Left lung (tissue), 14 donors: Measurements from ENCODE around the gene NAV3. TPM values are rescaled to one million over a fixed set of nuclear protein-coding genes. Genes with fewer than 3 reads are reported as not detected.

Experiments
- ATAC-seq: fragments of 200-7000 bp; cut with Tn5 transposase; one replicate; pipeline ENCODE4 v1.9.1; 2020; ENCODE audit warnings: moderate library complexity
- DNase-seq, 4 donors: peaks; one replicate each; pipeline ENCODE4 v3.0.0-alpha.2; 2013 to 2020
- H3K27ac ChIP-seq, 2 donors: fragments of 200-600 bp; sonication (generic) in 1 of 2; one replicate each; pipeline versions ENCODE4 v1.5.0 to v1.8.0; 2020 to 2021
- H3K27me3 ChIP-seq, 2 donors: fragments of 200-600 bp; sonication (generic) in 1 of 2; one replicate each; pipeline versions ENCODE4 v1.5.0 to v1.8.0; 2020 to 2021
- H3K36me3 ChIP-seq, 2 donors: fragments of 200-600 bp; sonication (generic) in 1 of 2; one replicate each; pipeline versions ENCODE4 v1.5.0 to v1.8.0; 2020 to 2021
- H3K4me1 ChIP-seq, 2 donors: fragments of 200-600 bp; one replicate each; pipeline ENCODE4 v1.8.0; 2021
- H3K4me3 ChIP-seq, 2 donors: fragments of 200-600 bp; sonication (generic) in 1 of 2; one replicate each; pipeline versions ENCODE4 v1.5.0 to v1.8.0; 2020 to 2021; ENCODE audit warnings: mild to moderate bottlenecking in 1 of 2
- H3K9me3 ChIP-seq, 2 donors: fragments of 200-600 bp; sonication (generic) in 1 of 2; one replicate each; pipeline versions ENCODE4 v1.5.0 to v1.8.0; 2020 to 2021
- intact Hi-C, 2 donors: fragments of 100-400 bp; cut with DNase I; formaldehyde crosslinking; loops; one replicate each; pipeline versions ENCODE4 v1.11.2 to v1.14.2; 2022
- long read RNA-seq, 12 donors: library from polyadenylated mRNA in 2 of 12; unstranded in 2 of 12; transcript quantifications; one replicate each; pipeline ENCODE4 v2.0.0 and lab custom pipeline, GENCODE V29; 2019 to 2026
- polyA plus RNA-seq, 6 donors: library from polyadenylated mRNA; unstranded; fragments of 120-200 nt; gene quantifications; one replicate each; pipeline ENCODE4 v1.2.1, GENCODE V29; 2013; ENCODE audit not compliant: insufficient read length in 6 of 6
- total RNA-seq, 2 donors: library from RNA; stranded (reverse); fragmentation: NEBNext Ultra II Directional; extraction: Animal tissue kit (Norgen Biotek cat#: 25700); gene quantifications; one replicate each; pipeline ENCODE4 v1.2.1, GENCODE V29; 2021
- TF ChIP-seq, protein P1 (sequence below), 2 donors: fragments of 200-600 bp; sonication (generic) in 1 of 2; IDR thresholded peaks; one replicate each; pipeline versions ENCODE4 v1.5.0 to v1.8.0; 2021; ENCODE audit warnings: antibody characterized with exemption in 2 of 2
- donor health status: DM: no; HTN: yes; CAD: no.
- donor health status: DM: no; HTN: no; CAD: no.

The NAV3 gene, protein sequence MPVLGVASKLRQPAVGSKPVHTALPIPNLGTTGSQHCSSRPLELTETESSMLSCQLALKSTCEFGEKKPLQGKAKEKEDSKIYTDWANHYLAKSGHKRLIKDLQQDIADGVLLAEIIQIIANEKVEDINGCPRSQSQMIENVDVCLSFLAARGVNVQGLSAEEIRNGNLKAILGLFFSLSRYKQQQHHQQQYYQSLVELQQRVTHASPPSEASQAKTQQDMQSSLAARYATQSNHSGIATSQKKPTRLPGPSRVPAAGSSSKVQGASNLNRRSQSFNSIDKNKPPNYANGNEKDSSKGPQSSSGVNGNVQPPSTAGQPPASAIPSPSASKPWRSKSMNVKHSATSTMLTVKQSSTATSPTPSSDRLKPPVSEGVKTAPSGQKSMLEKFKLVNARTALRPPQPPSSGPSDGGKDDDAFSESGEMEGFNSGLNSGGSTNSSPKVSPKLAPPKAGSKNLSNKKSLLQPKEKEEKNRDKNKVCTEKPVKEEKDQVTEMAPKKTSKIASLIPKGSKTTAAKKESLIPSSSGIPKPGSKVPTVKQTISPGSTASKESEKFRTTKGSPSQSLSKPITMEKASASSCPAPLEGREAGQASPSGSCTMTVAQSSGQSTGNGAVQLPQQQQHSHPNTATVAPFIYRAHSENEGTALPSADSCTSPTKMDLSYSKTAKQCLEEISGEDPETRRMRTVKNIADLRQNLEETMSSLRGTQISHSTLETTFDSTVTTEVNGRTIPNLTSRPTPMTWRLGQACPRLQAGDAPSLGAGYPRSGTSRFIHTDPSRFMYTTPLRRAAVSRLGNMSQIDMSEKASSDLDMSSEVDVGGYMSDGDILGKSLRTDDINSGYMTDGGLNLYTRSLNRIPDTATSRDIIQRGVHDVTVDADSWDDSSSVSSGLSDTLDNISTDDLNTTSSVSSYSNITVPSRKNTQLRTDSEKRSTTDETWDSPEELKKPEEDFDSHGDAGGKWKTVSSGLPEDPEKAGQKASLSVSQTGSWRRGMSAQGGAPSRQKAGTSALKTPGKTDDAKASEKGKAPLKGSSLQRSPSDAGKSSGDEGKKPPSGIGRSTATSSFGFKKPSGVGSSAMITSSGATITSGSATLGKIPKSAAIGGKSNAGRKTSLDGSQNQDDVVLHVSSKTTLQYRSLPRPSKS (N-terminal part only)
- total RNA-seq (10 to 100 TPM in 1 of 2 donors, 1 to 10 TPM in 1; 8.6 to 10.8 TPM), polyA plus RNA-seq (1 to 10 TPM; 5.2 to 7.6 (median 6.0) TPM)
- long read RNA-seq, donor 1, partial matches to known transcripts: 5 of 5 reads
- long read RNA-seq, donor 1, other reads (novel, unspliced or antisense): 0 of 5 reads
- long read RNA-seq, donor 2: 0 reads
- long read RNA-seq, donor 3: 0 reads
- long read RNA-seq, donor 4, partial matches to known transcripts: 1 of 1 reads
- long read RNA-seq, donor 4, other reads (novel, unspliced or antisense): 0 of 1 reads
- long read RNA-seq, donor 5: 0 reads
- long read RNA-seq, donor 6: 0 reads
- long read RNA-seq, donor 7: 0 reads
- long read RNA-seq, donor 8: 0 reads
- long read RNA-seq, donor 9: 0 reads
- long read RNA-seq, donor 10, partial matches to known transcripts: 0 of 1 reads
- long read RNA-seq, donor 10, other reads (novel, unspliced or antisense): 1 of 1 reads
- long read RNA-seq, donor 11: 0 reads
- long read RNA-seq, donor 12: 0 reads

DNA sequence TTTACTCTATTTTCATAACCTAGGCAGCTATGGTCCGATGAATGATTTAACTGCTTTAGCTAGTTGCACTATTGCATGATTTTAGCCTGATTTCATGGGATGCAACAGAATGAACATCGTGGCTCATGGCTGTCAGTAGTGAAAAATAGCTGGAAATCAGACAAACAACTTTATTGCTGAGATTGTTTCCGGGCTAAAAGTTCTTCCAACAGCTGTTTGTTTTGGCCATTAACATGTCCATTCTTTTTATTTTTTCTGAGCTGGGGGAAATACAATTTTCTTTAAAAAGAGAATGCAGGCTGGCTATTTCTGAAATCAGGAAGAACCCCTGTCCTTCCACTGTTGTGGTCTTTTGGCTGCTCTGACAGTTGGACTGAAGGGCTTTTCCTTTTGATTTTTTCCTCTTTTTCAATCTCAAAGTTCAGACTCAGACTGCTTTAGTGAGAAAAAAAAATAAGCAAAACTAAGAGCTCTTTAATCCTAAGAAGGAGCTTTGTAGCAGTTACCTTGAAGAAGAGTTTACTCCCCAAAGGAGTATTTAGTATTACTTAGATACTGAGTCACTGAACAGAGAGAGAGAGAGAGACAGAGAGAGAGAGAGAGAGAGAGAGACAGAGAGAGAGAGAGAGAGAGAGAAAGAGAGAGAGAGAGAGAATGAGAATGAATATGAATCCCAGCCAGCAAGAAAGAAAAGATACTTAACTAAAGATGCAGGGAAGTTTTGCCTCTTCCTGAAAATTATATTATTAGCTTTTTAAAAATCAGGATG lies at the start of gene NAV3:
Gene NAV3, plus strand, starts transcription at position 312 of the 769 bp plus-strand sequence. CDS start 568 bp downstream, outside the sequence.
- ATAC-seq (peak; percentile 41), DNase-seq (peak in 2 of 4 donors; percentile 65 to 75)
- H3K4me1 ChIP-seq: peaks cover 0 to 4% of the 10 kb centered on the region in 2 donors
- TF ChIP-seq, protein P1, sequence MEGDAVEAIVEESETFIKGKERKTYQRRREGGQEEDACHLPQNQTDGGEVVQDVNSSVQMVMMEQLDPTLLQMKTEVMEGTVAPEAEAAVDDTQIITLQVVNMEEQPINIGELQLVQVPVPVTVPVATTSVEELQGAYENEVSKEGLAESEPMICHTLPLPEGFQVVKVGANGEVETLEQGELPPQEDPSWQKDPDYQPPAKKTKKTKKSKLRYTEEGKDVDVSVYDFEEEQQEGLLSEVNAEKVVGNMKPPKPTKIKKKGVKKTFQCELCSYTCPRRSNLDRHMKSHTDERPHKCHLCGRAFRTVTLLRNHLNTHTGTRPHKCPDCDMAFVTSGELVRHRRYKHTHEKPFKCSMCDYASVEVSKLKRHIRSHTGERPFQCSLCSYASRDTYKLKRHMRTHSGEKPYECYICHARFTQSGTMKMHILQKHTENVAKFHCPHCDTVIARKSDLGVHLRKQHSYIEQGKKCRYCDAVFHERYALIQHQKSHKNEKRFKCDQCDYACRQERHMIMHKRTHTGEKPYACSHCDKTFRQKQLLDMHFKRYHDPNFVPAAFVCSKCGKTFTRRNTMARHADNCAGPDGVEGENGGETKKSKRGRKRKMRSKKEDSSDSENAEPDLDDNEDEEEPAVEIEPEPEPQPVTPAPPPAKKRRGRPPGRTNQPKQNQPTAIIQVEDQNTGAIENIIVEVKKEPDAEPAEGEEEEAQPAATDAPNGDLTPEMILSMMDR (IDR thresholded peaks at IDR 0.05): no peak
- peak within 1 kb of the TSS in 1 of 2 donors; percentile 2 for H3K4me3 ChIP-seq
- H3K9me3 ChIP-seq: no peaks in the 10 kb centered on the region
- H3K27me3 ChIP-seq: no peaks in the 10 kb centered on the region
- no peaks in the 10 kb centered on the region for H3K36me3 ChIP-seq
- intact Hi-C loops: no loop called here
- no peak within 1 kb of the TSS for H3K27ac ChIP-seq

DNA sequence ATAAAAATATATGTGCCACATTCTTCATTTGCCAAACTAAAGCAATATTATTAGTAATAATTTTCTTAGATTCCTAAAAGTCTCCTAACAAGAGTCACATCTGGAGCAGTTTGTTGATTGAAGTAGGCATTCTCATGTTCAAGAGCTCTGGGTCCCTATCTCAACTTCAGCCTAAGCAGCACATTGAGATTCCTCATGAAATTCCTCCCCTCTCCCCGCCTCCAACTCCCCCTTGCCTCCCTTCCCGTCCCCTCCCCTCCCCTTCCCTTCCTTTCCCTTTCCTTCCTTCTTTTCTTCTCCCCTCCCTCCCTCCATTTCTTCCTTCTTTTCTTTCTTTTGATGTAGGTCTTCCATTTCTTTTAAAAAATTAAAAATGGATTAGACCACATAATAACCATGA lies 48.7 kb upstream of the NAV3 start:
- ATAC-seq: no peak

DNA sequence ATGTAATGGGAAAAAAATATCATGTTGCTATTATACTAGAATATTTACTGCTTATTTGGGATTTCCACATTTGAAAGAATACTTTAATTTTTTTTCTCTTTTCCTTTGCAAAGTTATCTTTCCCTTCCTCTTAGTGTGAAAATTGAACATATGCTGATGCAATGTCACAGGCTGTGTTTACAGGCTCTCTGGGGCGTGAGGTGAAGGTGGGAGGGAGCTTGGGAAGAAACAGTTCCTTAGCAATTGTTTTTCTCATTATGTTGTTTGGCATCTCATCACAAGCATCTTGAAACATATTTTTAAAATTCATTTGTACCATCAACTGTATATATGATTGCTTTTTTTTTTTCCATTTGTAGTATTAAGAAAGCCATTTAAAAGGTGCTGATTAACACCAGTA lies 47.9 kb upstream of the NAV3 start:
- Histone ChIP-seq H3K27ac (no peak overlapping the region), H3K27me3 (no peaks in the 10 kb centered on the region), H3K36me3 (no peaks in the 10 kb centered on the region), H3K4me1 (no peaks in the 10 kb centered on the region), H3K4me3 (no peak overlapping the region), H3K9me3 (no peaks in the 10 kb centered on the region)
- DNase-seq (no peak), ATAC-seq (no peak)
- intact Hi-C loops: no loop called here
- TF ChIP-seq, protein P1 (IDR thresholded peaks at IDR 0.05): no peak

More for the DNA sequence above, 48.7 kb upstream of the NAV3 start:
- Histone ChIP-seq H3K4me1 (no peaks in the 10 kb centered on the region), H3K36me3 (no peaks in the 10 kb centered on the region), H3K9me3 (no peaks in the 10 kb centered on the region), H3K27ac (no peak overlapping the region), H3K4me3 (no peak overlapping the region), H3K27me3 (no peaks in the 10 kb centered on the region)
- intact Hi-C loops: no loop called here
- DNase-seq: no peak
- TF ChIP-seq, protein P1 (IDR thresholded peaks at IDR 0.05): no peak

DNA sequence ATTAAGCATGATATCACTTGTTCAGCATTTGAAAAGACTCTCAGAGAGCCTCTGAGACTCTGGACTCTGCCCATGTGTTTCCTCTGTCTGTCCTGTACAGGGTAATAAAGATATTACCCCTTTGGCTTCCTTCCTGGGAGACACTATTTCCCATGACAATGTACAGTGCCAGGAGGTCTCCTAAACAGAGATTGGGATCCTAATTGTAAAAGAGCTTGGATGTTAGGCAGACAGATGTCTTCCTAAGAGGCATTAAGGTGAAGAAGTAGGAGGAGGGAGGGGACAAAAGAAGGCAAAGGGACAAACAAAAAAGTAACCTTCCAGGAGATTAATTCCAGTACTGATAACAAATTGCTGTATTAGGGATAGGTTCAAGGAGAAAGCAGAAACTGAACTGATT lies 45.5 kb upstream of the NAV3 start:
- Histone ChIP-seq H3K36me3 (no peaks in the 10 kb centered on the region), H3K27ac (no peak overlapping the region), H3K4me1 (no peaks in the 10 kb centered on the region), H3K27me3 (no peaks in the 10 kb centered on the region), H3K9me3 (no peaks in the 10 kb centered on the region), H3K4me3 (no peak overlapping the region)
- TF ChIP-seq, protein P1 (IDR thresholded peaks at IDR 0.05): no peak
- intact Hi-C loops: no loop called here
- no peak for DNase-seq
- ATAC-seq: no peak
